HepG2 (cell line): ENCODE results near the gene ETS2.

Experiments
- ARNT ChIP-seq: fragments of 450-650 bp; IDR thresholded peaks from 2 replicates; pipeline ENCODE4 v1.6.1; 2017
- ATM ChIP-seq: fragments of 450-650 bp; IDR thresholded peaks from 2 replicates; pipeline ENCODE4 v1.7.1; 2017; ENCODE audit warnings: mild to moderate bottlenecking, borderline replicate concordance
- HES4 ChIP-seq: sonication (generic); formaldehyde crosslinking; IDR thresholded peaks from 2 replicates; pipeline ENCODE4 v1.9.0; 2021; ENCODE audit warnings: mild to moderate bottlenecking, missing genetic modification reagents, borderline replicate concordance
- YY1 ChIP-seq: IDR thresholded peaks from 2 replicates; pipeline ENCODE4 v1.6.1; 2011; ENCODE audit warnings: low read length, low read depth, moderate library complexity, mild to moderate bottlenecking; ENCODE audit not compliant: insufficient read depth, insufficient replicate concordance
- ZNF841 ChIP-seq: sonication (generic); formaldehyde crosslinking; IDR thresholded peaks from 2 replicates; pipeline ENCODE4 v1.8.1; 2023; ENCODE audit warnings: missing genetic modification reagents, borderline replicate concordance

- TF ChIP-seq ATM (no peak), ARNT (no peak), YY1 (no peak), HES4 (no peak), ZNF841 (CRISPR knock-in tag) (no peak)
These were observed 15.5 kb downstream of the ETS2 start for GRCh38 chr21:38821248-38821647.
